EH (cell line): ENCODE data around the gene RBM20.

Experiments
- DNase-seq: peaks from one replicate; pipeline ENCODE4 v3.0.0-alpha.2; 2015; ENCODE audit warnings: low read depth

The RBM20 gene

GRCh38 chr10:110871298-110872084 is 227.4 kb downstream of the RBM20 start, which contains the start of gene PDCD4:
Gene PDCD4, plus strand, starts transcription at chr10:110871928. Its CDS starts 4,100 bp downstream, at chr10:110876028.
- peak; percentile 98 for DNase-seq

DNA sequence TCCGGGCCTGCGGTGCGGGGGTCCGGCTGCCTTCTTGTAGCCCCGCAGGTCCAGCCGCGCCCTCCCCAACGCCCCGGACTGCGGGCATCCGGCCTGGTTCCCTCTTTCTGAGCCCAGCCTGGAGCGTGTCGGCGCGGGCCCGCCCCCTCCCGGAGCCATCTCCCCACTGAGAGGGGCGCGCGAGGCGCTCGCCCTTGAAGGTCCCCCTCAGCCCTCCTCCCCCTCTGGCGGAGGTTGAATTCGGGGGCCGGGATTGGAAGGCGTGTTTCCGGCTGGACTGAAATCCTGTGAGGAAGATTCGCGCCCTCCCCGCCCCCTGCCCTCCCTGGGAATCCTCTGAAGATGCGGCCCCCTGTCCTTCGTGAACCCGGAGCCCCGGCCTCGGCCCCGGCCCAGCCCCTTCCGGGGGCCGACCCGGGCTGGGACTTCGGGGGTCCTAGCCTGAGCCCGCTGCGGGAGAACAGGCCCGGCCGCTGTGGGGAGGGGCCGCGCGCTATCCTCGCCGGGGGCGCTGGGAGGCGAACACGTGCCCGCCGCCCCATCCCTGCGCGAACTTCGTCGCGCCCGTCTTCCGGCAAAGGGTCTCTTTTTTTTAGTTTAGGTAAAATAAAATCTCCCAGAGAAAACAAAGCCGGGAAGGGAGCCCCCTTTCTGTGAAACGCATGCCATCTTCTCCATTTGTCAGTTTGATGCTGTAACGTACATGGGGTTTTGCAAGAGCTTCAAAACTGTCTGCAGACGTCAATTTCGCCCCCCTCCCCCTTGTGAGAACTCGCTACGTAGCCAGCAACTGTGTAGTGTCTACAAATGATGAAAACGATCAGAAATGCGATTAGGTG is 228.2 kb downstream of the RBM20 start:
- DNase-seq: peak; percentile 75

- no peak for DNase-seq
Observed at GRCh38 chr10:110872984-110873923, 229.1 kb downstream of the RBM20 start.

- DNase-seq: no peak
Observed at GRCh38 chr10:110873951-110874350, 229.8 kb downstream of the RBM20 start.

DNA sequence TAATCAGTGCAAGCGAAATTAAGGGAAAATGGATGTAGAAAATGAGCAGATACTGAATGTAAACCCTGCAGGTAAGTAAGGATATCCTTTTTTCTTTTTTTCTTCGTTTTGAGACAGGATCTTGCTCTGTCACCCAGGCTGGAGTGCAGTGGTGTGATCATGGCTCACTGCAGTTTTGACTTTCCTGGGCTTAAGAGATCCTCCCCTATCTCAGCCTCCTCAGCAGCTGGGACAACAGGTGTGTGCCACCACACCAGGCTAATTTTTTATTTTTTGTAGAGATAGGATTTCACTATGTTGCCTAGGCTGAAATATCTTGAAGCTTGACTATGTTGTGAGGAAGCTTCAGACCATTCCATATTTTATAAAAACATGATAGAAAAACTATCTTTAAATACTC is 231.9 kb downstream of the RBM20 start:
- no peak for DNase-seq

- no peak for DNase-seq
Observed at GRCh38 chr10:110876788-110877187, 232.7 kb downstream of the RBM20 start.

GRCh38 chr10:110880012-110880411 is 235.9 kb downstream of the RBM20 start:
- no peak for DNase-seq

- DNase-seq: no peak
Observed at GRCh38 chr10:110881247-110881646, 237.1 kb downstream of the RBM20 start.

DNA sequence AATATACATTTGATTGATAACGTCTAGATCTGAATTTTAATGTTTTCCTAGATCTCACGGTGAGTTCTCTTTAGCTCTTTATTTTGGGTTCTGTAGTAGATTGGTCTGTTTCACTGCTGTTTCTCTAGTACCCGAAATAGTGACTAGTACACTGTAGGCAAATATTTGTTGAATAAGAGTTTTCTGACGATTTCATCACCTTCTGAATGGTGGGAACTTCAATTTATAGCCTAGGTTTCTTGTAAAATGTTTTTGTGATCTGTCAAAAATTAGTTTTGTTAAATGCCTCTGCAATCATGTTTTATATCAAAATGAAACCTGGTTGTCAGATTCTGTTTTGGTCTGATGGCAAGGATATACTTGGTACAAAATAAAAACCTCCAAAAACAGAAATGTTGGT is 237.8 kb downstream of the RBM20 start:
- no peak for DNase-seq

- DNase-seq: no peak
Observed at GRCh38 chr10:110883924-110884323, 239.8 kb downstream of the RBM20 start.

DNA sequence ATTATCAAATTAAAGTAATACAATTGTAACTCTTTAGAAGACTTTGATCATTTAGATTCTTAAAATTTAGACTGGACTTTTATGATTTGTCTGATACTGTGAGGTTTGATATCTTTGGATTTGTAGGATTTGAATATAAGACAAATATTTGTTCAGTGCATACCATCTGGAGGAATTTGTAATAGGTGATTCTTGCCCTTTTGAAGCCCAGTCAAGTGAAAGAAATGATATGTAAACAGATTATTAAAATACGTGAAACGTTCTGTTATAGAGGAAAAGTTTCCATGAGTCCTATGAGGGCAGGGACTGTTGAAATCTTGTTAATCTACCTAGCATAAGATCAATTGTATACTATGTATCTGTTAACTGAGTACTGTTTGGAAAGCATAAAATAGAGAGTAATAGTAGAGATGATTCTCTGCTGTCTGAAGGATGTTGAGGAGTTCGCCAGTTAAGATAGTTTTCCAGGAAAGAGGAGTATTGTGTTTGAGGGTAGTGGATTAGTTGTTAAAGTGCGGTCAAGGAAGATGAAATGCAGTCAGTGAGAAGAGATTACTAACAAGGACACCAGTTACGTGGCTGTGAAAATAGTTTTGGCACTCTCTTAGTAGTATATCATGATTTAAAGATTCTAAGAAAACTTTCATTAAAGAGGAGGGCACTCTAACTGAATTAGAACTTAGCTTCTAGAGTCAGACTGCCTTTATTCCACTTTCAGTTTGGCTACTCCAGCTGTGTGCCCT is 242.0 kb downstream of the RBM20 start:
- no peak for DNase-seq

DNA sequence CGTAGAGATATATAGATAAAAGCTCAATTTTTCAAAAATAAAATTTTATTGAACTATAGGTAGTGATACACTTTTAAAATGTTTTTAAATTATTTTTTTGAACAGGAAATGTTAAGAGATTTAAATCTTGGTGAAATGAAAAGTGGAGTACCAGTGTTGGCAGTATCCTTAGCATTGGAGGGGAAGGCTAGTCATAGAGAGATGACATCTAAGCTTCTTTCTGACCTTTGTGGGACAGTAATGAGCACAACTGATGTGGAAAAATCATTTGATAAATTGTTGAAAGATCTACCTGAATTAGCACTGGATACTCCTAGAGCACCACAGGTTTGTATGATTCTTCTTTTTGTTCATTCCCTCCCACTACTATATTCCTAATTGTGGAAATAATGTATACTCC is 243.4 kb downstream of the RBM20 start:
- DNase-seq: no peak
